HG02759 (cell line): Measurements from ENCODE around the gene UPK1B.

Experiments
- ATAC-seq: cut with Tn5 transposase; IDR thresholded peaks from one replicate; pipeline ENCODE4 v1.9.1; 2021; ENCODE audit warnings: mild to moderate bottlenecking, moderate library complexity; ENCODE audit not compliant: unreplicated experiment

Gene UPK1B

DNA sequence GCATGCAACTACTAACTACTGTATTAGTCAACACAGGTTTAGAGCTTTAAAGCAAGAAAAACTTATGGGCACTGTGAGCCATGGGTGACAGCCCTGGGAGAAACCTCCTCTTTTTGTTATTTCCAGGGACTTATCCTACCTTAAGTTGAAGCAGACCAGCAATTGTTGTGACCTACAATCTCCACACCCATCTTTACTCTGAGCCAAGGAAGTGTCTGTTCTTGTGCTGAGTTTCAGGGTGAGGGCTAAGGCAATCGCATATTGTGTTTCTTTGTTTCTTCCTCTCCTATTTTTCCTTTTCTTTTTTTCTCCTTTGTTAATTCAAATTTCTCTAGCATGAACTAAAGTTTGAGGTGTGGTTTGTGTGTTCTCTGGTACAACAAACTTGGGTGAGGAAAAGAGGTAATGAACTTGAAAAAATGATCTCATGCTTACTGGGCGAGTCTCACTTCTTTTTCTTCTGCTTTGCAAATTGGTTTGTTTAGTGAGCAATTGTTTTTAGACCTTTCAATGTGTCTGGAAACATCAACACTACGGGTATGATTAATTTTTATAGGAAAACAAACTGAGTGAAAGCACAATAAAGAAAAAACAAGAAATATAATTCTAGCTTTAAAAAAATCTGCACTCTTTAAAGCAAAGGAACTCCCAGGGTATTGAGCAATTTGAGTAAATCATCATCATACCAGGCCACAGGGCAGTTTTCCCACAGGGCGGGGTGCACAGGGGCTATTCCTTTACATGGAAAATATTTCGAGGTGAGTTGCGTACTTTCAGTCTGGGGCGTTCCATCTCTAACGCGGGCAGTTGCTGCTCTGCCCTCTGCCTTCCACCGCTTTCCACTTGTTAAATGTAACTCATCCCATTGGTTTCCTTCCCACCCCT, 2.7 kb downstream of the UPK1B start:
- no peak for ATAC-seq

- no peak for ATAC-seq
Observed at GRCh38 chr3:119176778-119177177, 3.4 kb downstream of the UPK1B start.

DNA sequence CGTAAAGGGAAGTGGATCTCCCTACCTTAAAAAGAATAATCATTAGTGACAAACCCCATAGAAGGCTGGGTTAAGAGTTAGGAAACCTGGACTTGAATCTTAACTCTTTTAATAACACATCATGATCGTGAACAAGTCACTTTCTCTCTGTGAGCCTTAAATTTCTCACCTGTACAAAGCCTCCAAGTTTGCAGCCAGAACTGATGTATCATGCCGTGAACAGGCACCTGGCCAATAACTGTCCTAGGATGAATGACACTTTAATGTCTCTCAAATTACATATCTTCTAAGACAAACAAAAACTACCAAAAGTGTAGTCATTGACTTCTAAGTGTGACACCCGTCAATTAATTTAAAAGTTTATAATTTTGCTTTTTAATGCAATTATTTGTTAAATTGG, 3.9 kb downstream of the UPK1B start:
- ATAC-seq = no peak

DNA sequence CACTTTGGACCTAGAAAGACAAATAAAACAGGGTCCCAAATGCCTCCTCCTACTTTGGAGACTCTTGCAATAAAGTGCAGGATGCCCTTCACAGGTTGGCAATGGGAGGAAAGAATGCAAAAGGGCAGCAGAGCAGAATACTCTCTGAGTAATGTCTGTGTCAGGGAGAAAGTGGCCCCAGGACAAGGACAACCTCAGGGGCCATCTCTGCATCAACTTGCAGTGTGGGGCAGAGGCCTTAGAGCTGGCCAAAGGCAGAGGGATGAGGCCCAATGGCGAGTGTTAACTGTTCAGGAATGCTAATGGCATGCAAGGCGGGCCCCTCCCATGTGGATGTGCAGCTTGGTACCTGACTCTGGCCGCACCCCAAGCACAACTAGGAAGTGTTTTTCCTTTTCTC, 8.4 kb downstream of the UPK1B start:
- ATAC-seq = no peak

- ATAC-seq = no peak
Observed at GRCh38 chr3:119184111-119184510, 10.7 kb downstream of the UPK1B start.

- no peak for ATAC-seq
Observed at GRCh38 chr3:119184796-119185570, 11.6 kb downstream of the UPK1B start.

- ATAC-seq = no peak
Observed at GRCh38 chr3:119187266-119187665, 13.9 kb downstream of the UPK1B start.

- ATAC-seq = no peak
Observed at GRCh38 chr3:119191800-119192199, 18.4 kb downstream of the UPK1B start.

- ATAC-seq = no peak
Observed at GRCh38 chr3:119194237-119195150, 21.1 kb downstream of the UPK1B start.

DNA sequence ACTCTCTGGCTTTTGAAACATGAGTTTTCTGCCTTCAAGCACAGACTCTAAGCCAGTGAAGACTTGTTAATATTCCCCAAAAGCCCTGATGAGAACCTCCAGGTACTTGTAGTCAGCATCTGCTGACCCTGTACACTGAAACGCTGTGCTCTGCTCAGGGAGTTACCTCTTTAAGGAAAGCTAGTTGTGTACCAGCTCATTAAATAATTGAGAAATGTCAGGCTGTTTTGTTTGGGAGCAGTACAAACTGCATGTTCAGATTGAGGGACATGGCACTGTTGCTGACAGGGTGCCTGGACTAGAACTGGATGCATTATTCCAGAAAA, 21.7 kb downstream of the UPK1B start:
- ATAC-seq = no peak

- no peak for ATAC-seq
Observed at GRCh38 chr3:119195911-119196310, 22.5 kb downstream of the UPK1B start.

DNA sequence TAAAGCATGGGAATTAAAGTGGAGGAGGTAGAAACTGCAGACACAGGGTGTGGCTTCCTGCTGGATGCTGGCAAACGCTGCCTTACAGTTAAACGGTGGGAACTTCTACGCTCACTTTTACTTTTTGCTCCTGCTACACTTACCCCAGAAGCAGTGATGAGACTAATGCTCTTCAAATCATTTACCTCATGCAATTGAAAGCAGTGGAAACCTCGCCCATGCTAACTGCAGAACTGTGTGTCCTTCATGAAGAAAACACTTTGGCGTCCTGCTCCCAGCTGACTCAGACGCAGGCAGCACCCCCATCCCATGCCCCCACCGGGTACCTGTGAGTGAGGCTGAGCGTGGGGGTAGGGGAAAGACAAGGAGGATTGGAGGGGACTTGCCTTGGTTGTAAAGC, 31.8 kb downstream of the UPK1B start:
- ATAC-seq = no peak

GRCh38 chr3:119205685-119206084, 32.3 kb downstream of the UPK1B start:
- no peak for ATAC-seq

GRCh38 chr3:119206611-119207511, 33.5 kb downstream of the UPK1B start:
- ATAC-seq = no peak

- no peak for ATAC-seq
Observed at GRCh38 chr3:119207512-119207875, 34.1 kb downstream of the UPK1B start.

DNA sequence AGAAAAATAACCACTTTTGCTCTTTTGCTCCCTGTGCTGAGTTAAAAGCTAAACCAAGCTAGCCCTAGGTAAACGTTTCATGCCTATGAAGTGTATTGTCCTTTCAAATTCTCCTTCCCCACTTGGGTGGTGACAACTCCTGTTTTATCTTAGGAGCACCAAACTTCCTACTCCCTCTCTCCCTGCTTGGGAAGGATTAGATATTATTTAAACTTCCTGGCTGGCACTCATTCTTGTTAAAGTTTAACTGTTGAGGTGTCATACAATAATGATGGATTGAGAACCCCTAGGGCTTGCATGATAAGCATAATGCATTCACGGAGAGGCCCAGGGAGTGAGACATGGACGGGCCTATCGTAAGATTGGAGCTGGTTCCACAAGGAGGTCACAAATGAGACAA, 37.8 kb downstream of the UPK1B start:
- no peak for ATAC-seq

- no peak for ATAC-seq
Observed at GRCh38 chr3:119211803-119212202, 38.4 kb downstream of the UPK1B start.

DNA sequence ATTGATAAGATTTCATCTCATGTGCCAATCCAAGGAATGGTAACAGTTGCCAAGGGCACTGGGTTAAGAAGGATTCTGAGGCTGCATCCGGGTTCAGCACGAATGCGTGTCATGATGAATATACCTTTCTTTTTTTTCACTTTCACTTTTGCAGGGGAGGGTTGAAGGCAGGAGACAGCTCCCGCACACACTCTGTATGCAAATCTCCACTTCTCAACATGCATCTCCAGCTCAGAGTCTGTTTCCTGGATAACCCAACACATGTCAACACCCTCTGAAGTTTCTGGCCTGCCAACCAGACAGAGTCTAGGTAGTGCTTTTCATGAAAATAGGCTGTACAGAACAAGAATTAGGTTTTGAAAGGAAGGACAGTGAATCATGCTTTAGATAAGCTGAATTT, 45.7 kb downstream of the UPK1B start:
- ATAC-seq = peak; percentile 98

DNA sequence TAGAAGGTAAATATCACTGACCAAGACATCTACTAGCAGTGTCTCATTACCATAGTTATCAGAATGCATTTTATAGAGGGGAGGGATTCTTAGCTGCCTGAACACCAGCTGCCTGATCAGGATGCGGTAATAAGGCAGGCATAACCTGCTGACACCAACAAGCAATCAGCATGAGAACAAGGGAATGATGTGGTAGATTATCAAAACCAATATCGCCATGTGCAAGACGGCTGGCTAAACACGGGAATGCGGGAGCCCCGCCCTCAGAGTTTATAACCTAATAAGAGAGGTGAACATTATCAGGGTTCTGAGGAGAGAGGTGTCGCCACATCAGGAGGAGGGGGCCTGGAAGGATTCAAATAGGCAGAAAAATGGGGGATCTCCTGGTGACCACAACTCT, 46.8 kb downstream of the UPK1B start:
- no peak for ATAC-seq

DNA sequence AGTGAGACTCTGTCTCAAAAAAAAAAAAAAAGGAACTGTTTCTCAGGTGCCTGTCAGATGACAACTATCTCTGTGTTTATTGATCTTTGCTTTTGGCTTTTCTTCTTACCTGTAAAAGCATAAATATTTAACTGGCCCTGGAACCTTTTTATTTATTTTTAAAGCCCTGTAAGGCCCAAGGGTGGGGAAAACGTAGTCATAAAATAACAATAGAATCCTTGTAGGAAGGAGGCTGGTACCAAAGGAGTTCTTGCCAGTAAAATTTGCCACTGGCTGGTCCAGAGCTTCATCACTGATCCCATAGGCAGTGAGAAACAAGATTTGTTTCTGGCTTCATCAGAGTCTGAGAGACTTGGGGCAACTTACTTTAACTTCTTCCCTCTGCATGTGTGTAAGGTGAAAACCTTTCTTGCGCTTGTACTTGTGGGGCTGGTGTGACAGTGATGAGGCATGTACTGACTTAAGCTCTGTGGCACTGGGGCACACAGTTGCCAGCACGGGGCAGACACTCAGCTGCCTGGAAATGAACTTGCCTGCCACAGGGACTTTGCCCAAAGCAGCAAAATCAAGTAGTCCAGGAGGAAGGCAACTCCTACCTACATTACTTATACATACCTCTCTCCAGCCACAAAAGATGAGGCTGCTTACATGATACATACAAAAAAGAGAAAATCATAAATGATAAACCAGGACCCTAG, 47.7 kb downstream of the UPK1B start:
- ATAC-seq = no peak
